ENCODE measurements around the gene NEDD8. TPM values are rescaled to one million over a fixed set of nuclear protein-coding genes. Genes with fewer than 3 reads are reported as not detected.

The NEDD8 gene
- total RNA-seq (100 to 1,000 TPM; 162 to 163 TPM), polyA plus RNA-seq (ENCODE audit: insufficient read length in 6 of 6) (100 to 1,000 TPM; 185 to 219 (median 203) TPM)
- long read RNA-seq, donor 1, transcript NEDD8-201 (4 exons, 708 nt): major isoform, 192 of 210 reads
- long read RNA-seq, donor 1, transcript NEDD8-206 (5 exons, 651 nt): minor isoform, 6 of 210 reads
- long read RNA-seq, donor 1, partial matches to known transcripts: 0 of 210 reads
- long read RNA-seq, donor 1, other reads (novel, unspliced or antisense): 0 of 210 reads
- long read RNA-seq, donor 2, transcript NEDD8-203 (3 exons, 653 nt): minor isoform, 8 of 202 reads
- long read RNA-seq, donor 2, transcript NEDD8-208 (3 exons, 654 nt): minor isoform, 6 of 202 reads
- long read RNA-seq, donor 2, transcript NEDD8-201 (4 exons, 708 nt): major isoform, 135 of 202 reads
- long read RNA-seq, donor 2, partial matches to known transcripts: 52 of 202 reads
- long read RNA-seq, donor 2, other reads (novel, unspliced or antisense): 0 of 202 reads
- long read RNA-seq, donor 3, transcript NEDD8-208 (3 exons, 654 nt): minor isoform, 5 of 138 reads
- long read RNA-seq, donor 3, transcript NEDD8-201 (4 exons, 708 nt): major isoform, 121 of 138 reads
- long read RNA-seq, donor 3, partial matches to known transcripts: 6 of 138 reads
- long read RNA-seq, donor 3, other reads (novel, unspliced or antisense): 0 of 138 reads
- long read RNA-seq, donor 4, transcript NEDD8-206 (5 exons, 651 nt): minor isoform, 8 of 154 reads
- long read RNA-seq, donor 4, transcript NEDD8-201 (4 exons, 708 nt): major isoform, 140 of 154 reads
- long read RNA-seq, donor 4, partial matches to known transcripts: 4 of 154 reads
- long read RNA-seq, donor 4, other reads (novel, unspliced or antisense): 0 of 154 reads
- long read RNA-seq, donor 5, transcript NEDD8-208 (3 exons, 654 nt): minor isoform, 6 of 199 reads
- long read RNA-seq, donor 5, transcript NEDD8-201 (4 exons, 708 nt): major isoform, 127 of 199 reads
- long read RNA-seq, donor 5, transcript NEDD8-203 (3 exons, 653 nt): minor isoform, 5 of 199 reads
- long read RNA-seq, donor 5, partial matches to known transcripts: 51 of 199 reads
- long read RNA-seq, donor 5, other reads (novel, unspliced or antisense): 7 of 199 reads
- long read RNA-seq, donor 6, transcript NEDD8-201 (4 exons, 708 nt): major isoform, 149 of 157 reads
- long read RNA-seq, donor 6, partial matches to known transcripts: 0 of 157 reads
- long read RNA-seq, donor 6, other reads (novel, unspliced or antisense): 0 of 157 reads
- long read RNA-seq, donor 7, transcript NEDD8-208 (3 exons, 654 nt): minor isoform, 5 of 110 reads
- long read RNA-seq, donor 7, transcript NEDD8-201 (4 exons, 708 nt): major isoform, 92 of 110 reads
- long read RNA-seq, donor 7, partial matches to known transcripts: 12 of 110 reads
- long read RNA-seq, donor 7, other reads (novel, unspliced or antisense): 0 of 110 reads
- long read RNA-seq, donor 8, transcript NEDD8-201 (4 exons, 708 nt): major isoform, 91 of 101 reads
- long read RNA-seq, donor 8, partial matches to known transcripts: 0 of 101 reads
- long read RNA-seq, donor 8, other reads (novel, unspliced or antisense): 0 of 101 reads
- long read RNA-seq, donor 9, partial matches to known transcripts: 0 of 1 reads
- long read RNA-seq, donor 9, other reads (novel, unspliced or antisense): 0 of 1 reads
- long read RNA-seq, donor 10, transcript NEDD8-201 (4 exons, 708 nt): major isoform, 208 of 217 reads
- long read RNA-seq, donor 10, transcript NEDD8-202 (4 exons, 626 nt): minor isoform, 5 of 217 reads
- long read RNA-seq, donor 10, partial matches to known transcripts: 0 of 217 reads
- long read RNA-seq, donor 10, other reads (novel, unspliced or antisense): 1 of 217 reads
- long read RNA-seq, donor 11, transcript NEDD8-201 (4 exons, 708 nt): major isoform, 119 of 128 reads
- long read RNA-seq, donor 11, partial matches to known transcripts: 0 of 128 reads
- long read RNA-seq, donor 11, other reads (novel, unspliced or antisense): 0 of 128 reads
- long read RNA-seq, donor 12, transcript NEDD8-201 (4 exons, 708 nt): major isoform, 93 of 106 reads
- long read RNA-seq, donor 12, partial matches to known transcripts: 7 of 106 reads
- long read RNA-seq, donor 12, other reads (novel, unspliced or antisense): 0 of 106 reads

GRCh38 chr14:24232121-24232644 lies at the start of gene NEDD8:
TSS of gene NEDD8 (minus strand) at chr14:24232367. CDS start at chr14:24232267, 100 bp downstream.
- DNase-seq (peak; percentile 92 to 95 (median 94)), ATAC-seq (peak; percentile 94)
- no peak for TF ChIP-seq CTCF (IDR thresholded peaks at IDR 0.05)
- Histone ChIP-seq H3K4me3 (peak within 1 kb of the TSS; percentile 80 to 84), H3K4me1 (peaks cover 21 to 41% of the 10 kb centered on the region in 2 donors), H3K27me3 (no peaks in the 10 kb centered on the region), H3K36me3 (peaks cover 0 to 32% of the 10 kb centered on the region in 2 donors), H3K27ac (peak within 1 kb of the TSS; percentile 93 to 99), H3K9me3 (no peaks in the 10 kb centered on the region)
- intact Hi-C loops (cut with DNase I): no loop called here

GRCh38 chr14:24281636-24282035 lies 49.5 kb upstream of the NEDD8 start:
- peak; percentile 28 for ATAC-seq

GRCh38 chr14:24280797-24281460 lies 48.8 kb upstream of the NEDD8 start:
- ATAC-seq (no peak), DNase-seq (no peak)
- Histone ChIP-seq H3K36me3 (no peaks in the 10 kb centered on the region), H3K4me1 (peaks cover 0 to 70% of the 10 kb centered on the region in 2 donors), H3K9me3 (no peaks in the 10 kb centered on the region), H3K27ac (peak overlapping the region in 1 of 2 donors; percentile 74), H3K4me3 (no peak overlapping the region), H3K27me3 (no peaks in the 10 kb centered on the region)
- intact Hi-C loops (cut with DNase I): no loop called here
- TF ChIP-seq CTCF (IDR thresholded peaks at IDR 0.05): no peak

More at GRCh38 chr14:24281636-24282035, 49.5 kb upstream of the NEDD8 start:
- no peaks in the 10 kb centered on the region for H3K27me3 ChIP-seq
- H3K36me3 ChIP-seq: no peaks in the 10 kb centered on the region
- no peak for TF ChIP-seq CTCF (IDR thresholded peaks at IDR 0.05)
- intact Hi-C loops (cut with DNase I): no loop called here
- peaks cover 0 to 64% of the 10 kb centered on the region in 2 donors for H3K4me1 ChIP-seq
- no peak overlapping the region for H3K4me3 ChIP-seq
- no peak for DNase-seq
- H3K9me3 ChIP-seq: no peaks in the 10 kb centered on the region
- peak overlapping the region in 1 of 2 donors; percentile 74 for H3K27ac ChIP-seq
